Gastroesophageal sphincter (tissue), 4 donors: ENCODE data around the gene COG5. TPM values are rescaled to one million over a fixed set of nuclear protein-coding genes. Genes with fewer than 3 reads are reported as not detected.

ENCODE experiments used
- ATAC-seq: fragments of 150-250 bp; one replicate; pipeline ENCODE4 v1.9.1; 2016; ENCODE audit warnings: mild to moderate bottlenecking, moderate library complexity
- H3K27ac ChIP-seq, 4 donors: fragments of 200-600 bp; sonication (generic) in 3 of 4; 1 replicate in 3 of 4; 2 replicates in 1 of 4; pipeline ENCODE4 v1.5.1; 2016 to 2019
- H3K27me3 ChIP-seq: fragments of 200-600 bp; sonication (generic); one replicate; pipeline ENCODE4 v1.5.1; 2019
- H3K36me3 ChIP-seq, 2 donors: fragments of 200-600 bp; sonication (generic); one replicate each; pipeline ENCODE4 v1.5.1; 2019; ENCODE audit warnings: control low read depth in 1 of 2
- H3K4me1 ChIP-seq, 3 donors: fragments of 200-600 bp; sonication (generic); 1 replicate in 2 of 3; 2 replicates in 1 of 3; pipeline ENCODE4 v1.5.1; 2016 to 2019; ENCODE audit warnings: control low read depth in 2 of 3
- H3K4me3 ChIP-seq, 2 donors: fragments of 200-600 bp; sonication (generic); one replicate each; pipeline ENCODE4 v1.5.1; 2019; ENCODE audit warnings: mild to moderate bottlenecking in 1 of 2, moderate library complexity in 1 of 2
- H3K9me3 ChIP-seq, 3 donors: fragments of 200-600 bp; sonication (generic); one replicate each; pipeline ENCODE4 v1.5.1; 2017 to 2019; ENCODE audit warnings: control low read depth in 2 of 3
- CTCF ChIP-seq, 4 experiments: fragments of 200-600 bp in 2 of 4; fragments of 450-650 bp in 2 of 4; sonication (generic) in 1 of 4; IDR thresholded peaks; one replicate each; pipeline ENCODE4 v1.5.1; 2017 to 2019; ENCODE audit warnings: antibody characterized with exemption in 4 of 4, mild to moderate bottlenecking in 2 of 4, moderate library complexity in 2 of 4
- EP300 ChIP-seq: sonication (generic); formaldehyde crosslinking; IDR thresholded peaks from one replicate; pipeline ENCODE4 v1.6.1; 2017; ENCODE audit warnings: antibody characterized with exemption, mild to moderate bottlenecking
- POLR2A ChIP-seq, 2 donors: fragments of 450-650 bp; IDR thresholded peaks; one replicate each; pipeline ENCODE4 v1.6.1; 2017; ENCODE audit warnings: antibody characterized with exemption in 2 of 2, mild to moderate bottlenecking in 2 of 2, moderate library complexity in 1 of 2
- POLR2AphosphoS5 ChIP-seq: sonication (generic); formaldehyde crosslinking; IDR thresholded peaks from one replicate; pipeline ENCODE4 v1.6.1; 2017; ENCODE audit warnings: antibody characterized with exemption
- WGBS, 2 donors: methylation state at CpG; one replicate each; pipeline ENCODE4 v1.1.5; 2018; ENCODE audit warnings: low coverage in 1 of 2; 5-methylcytosine and 5-hydroxymethylcytosine counted together
- total RNA-seq, 4 donors: library from RNA; depleted of rRNA; stranded (reverse); fragments of >200 nt; gene quantifications; one replicate each; pipeline ENCODE4 v1.1.0, GENCODE V29; 2016

Gene COG5
- total RNA-seq, 4 donors from 2014 or later, result 31.6 to 50.4 (median 41.1) TPM

GRCh38 chr7:107165341-107165740, 398.4 kb downstream of the COG5 start:
- ATAC-seq, result no peak
- 61 to 62% methylated on average over 3 of the region's 3 CpGs for WGBS, 2 donors
- H3K27me3 ChIP-seq, result no peaks in the 10 kb centered on the region
- H3K9me3 ChIP-seq, result no peaks in the 10 kb centered on the region
- peaks cover 0 to 12% (median 2%) of the 10 kb centered on the region in 3 donors for H3K4me1 ChIP-seq
- TF ChIP-seq EP300, result no peak
- no peak for TF ChIP-seq POLR2AphosphoS5
- TF ChIP-seq POLR2A (IDR thresholded peaks at IDR 0.05), result no peak
- TF ChIP-seq CTCF (IDR thresholded peaks at IDR 0.05), result no peak
- no peak overlapping the region for H3K27ac ChIP-seq
- peaks cover 0 to 5% of the 10 kb centered on the region in 2 donors for H3K36me3 ChIP-seq
- H3K4me3 ChIP-seq, result no peak overlapping the region

GRCh38 chr7:107164092-107164491, 399.6 kb downstream of the COG5 start:
- ATAC-seq, result no peak
- peaks cover 0 to 8% (median 0%) of the 10 kb centered on the region in 3 donors for H3K4me1 ChIP-seq
- H3K4me3 ChIP-seq, result no peak overlapping the region
- peaks cover 0 to 17% of the 10 kb centered on the region in 2 donors for H3K36me3 ChIP-seq
- H3K27me3 ChIP-seq, result no peaks in the 10 kb centered on the region
- no peaks in the 10 kb centered on the region for H3K9me3 ChIP-seq
- 22 to 48% methylated on average over 2 of the region's 2 CpGs for WGBS, 2 donors
- no peak overlapping the region for H3K27ac ChIP-seq
- TF ChIP-seq POLR2A (IDR thresholded peaks at IDR 0.05) (no peak), POLR2AphosphoS5 (no peak), CTCF (IDR thresholded peaks at IDR 0.05) (no peak), EP300 (no peak)

GRCh38 chr7:107162475-107162874, 401.2 kb downstream of the COG5 start:
- H3K27ac ChIP-seq, result no peak overlapping the region
- no peaks in the 10 kb centered on the region for H3K9me3 ChIP-seq
- no peak for TF ChIP-seq EP300
- no peak for TF ChIP-seq POLR2AphosphoS5
- no peak for TF ChIP-seq POLR2A (IDR thresholded peaks at IDR 0.05)
- no peak for TF ChIP-seq CTCF (IDR thresholded peaks at IDR 0.05)
- no peak for ATAC-seq
- H3K27me3 ChIP-seq, result no peaks in the 10 kb centered on the region
- WGBS, 2 donors, result 62 to 67% methylated on average over 3 to 5 of the region's 5 CpGs
- peaks cover 0 to 6% (median 0%) of the 10 kb centered on the region in 3 donors for H3K4me1 ChIP-seq
- no peak overlapping the region for H3K4me3 ChIP-seq
- peaks cover 0 to 33% of the 10 kb centered on the region in 2 donors for H3K36me3 ChIP-seq

- no peaks in the 10 kb centered on the region for H3K4me1 ChIP-seq
- H3K9me3 ChIP-seq, result no peaks in the 10 kb centered on the region
- H3K4me3 ChIP-seq, result no peak overlapping the region
- TF ChIP-seq EP300, result no peak
- TF ChIP-seq CTCF (IDR thresholded peaks at IDR 0.05), result no peak
- no peak for TF ChIP-seq POLR2AphosphoS5
- no peak for TF ChIP-seq POLR2A (IDR thresholded peaks at IDR 0.05)
- no peak for ATAC-seq
- H3K27me3 ChIP-seq, result no peaks in the 10 kb centered on the region
- H3K27ac ChIP-seq, result no peak overlapping the region
- WGBS, 2 donors, result 81 to 83% methylated on average over 3 of the region's 3 CpGs
- peaks cover 0 to 44% of the 10 kb centered on the region in 2 donors for H3K36me3 ChIP-seq
Observed at GRCh38 chr7:107161415-107161814, 402.3 kb downstream of the COG5 start.

- H3K27ac ChIP-seq, result no peak overlapping the region
- 66 to 80% methylated on average over 2 of the region's 2 CpGs for WGBS, 2 donors
- H3K27me3 ChIP-seq, result no peaks in the 10 kb centered on the region
- no peaks in the 10 kb centered on the region for H3K9me3 ChIP-seq
- ATAC-seq, result no peak
- peaks cover 0 to 47% of the 10 kb centered on the region in 2 donors for H3K36me3 ChIP-seq
- H3K4me1 ChIP-seq, result no peaks in the 10 kb centered on the region
- H3K4me3 ChIP-seq, result no peak overlapping the region
- TF ChIP-seq POLR2A (IDR thresholded peaks at IDR 0.05) (no peak), EP300 (no peak), POLR2AphosphoS5 (no peak), CTCF (IDR thresholded peaks at IDR 0.05) (no peak)
Observed at GRCh38 chr7:107160389-107160788, 403.3 kb downstream of the COG5 start.
